ENCODE results near the gene KRT77.

- TF ChIP-seq CTCF (IDR thresholded peaks at IDR 0.05) (no peak), POLR2A (IDR thresholded peaks at IDR 0.05) (no peak)
These were observed 12.7 kb upstream of the KRT77 start for GRCh38 chr12:52716061-52716460.
